Fibroblast of lung (primary cell): ENCODE data around the gene CLDN14.

Source experiments
- EZH2 ChIP-seq: IDR thresholded peaks from 2 replicates; pipeline ENCODE4 v1.5.1; 2012; ENCODE audit warnings: low read length, control low read depth, mild to moderate bottlenecking; ENCODE audit errors: missing control alignments
- TF ChIP-seq, protein P1 (sequence below), 2 donors: IDR thresholded peaks in 1 of 2; conservative IDR thresholded peaks in 1 of 2; 1 replicate in 1 of 2; 2 replicates in 1 of 2; pipeline ENCODE4 v1.5.1; 2011 to 2012; ENCODE audit warnings: low read length in 2 of 2, control low read depth in 1 of 2, inconsistent platforms in 1 of 2, low read depth in 1 of 2, mild to moderate bottlenecking in 1 of 2

DNA sequence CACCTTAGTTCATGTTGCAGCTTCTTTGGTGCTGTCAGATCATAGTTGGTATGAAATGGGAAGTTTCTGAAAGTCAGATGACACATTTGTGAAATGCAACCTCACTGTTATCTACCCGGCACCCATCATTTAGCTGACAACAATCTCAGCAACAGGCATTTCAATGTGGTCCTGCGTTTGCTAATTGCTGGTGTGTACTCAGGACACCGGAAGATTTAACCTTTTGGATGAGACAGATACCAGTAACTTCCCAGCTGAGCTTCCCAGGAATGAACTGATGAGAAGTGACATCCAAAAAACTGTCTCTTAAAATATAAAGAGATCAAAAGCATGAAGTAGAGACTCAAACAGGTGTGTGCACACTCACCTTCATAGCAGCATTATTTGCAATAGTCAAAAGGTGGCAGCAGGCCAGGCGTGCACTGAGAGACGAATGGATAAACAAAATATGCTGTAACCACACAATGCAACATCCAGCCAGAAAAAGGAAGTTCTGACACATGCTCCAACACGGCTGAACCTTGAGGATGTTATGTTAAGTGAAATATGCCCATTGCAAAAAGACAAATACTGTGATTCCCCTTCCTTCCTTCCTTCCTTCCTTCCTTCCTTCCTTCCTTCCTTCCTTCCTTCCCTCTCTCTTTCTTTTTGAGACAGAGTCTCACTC, 7.9 kb upstream of the CLDN14 start:
- TF ChIP-seq, protein P1, sequence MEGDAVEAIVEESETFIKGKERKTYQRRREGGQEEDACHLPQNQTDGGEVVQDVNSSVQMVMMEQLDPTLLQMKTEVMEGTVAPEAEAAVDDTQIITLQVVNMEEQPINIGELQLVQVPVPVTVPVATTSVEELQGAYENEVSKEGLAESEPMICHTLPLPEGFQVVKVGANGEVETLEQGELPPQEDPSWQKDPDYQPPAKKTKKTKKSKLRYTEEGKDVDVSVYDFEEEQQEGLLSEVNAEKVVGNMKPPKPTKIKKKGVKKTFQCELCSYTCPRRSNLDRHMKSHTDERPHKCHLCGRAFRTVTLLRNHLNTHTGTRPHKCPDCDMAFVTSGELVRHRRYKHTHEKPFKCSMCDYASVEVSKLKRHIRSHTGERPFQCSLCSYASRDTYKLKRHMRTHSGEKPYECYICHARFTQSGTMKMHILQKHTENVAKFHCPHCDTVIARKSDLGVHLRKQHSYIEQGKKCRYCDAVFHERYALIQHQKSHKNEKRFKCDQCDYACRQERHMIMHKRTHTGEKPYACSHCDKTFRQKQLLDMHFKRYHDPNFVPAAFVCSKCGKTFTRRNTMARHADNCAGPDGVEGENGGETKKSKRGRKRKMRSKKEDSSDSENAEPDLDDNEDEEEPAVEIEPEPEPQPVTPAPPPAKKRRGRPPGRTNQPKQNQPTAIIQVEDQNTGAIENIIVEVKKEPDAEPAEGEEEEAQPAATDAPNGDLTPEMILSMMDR (conservative IDR thresholded peaks at IDR 0.05 in 1 of 2, IDR thresholded peaks at IDR 0.05 in 1 of 2; ENCODE audit: low read depth in 1 of 2, low read length in 2 of 2): no peak
- no peak for TF ChIP-seq EZH2
